OCI-LY7 (cell line): Measurements from ENCODE around the gene PAK1IP1. TPM values are rescaled to one million over a fixed set of nuclear protein-coding genes. Genes with fewer than 3 reads are reported as not detected.

Experiments used
- Bru-seq: library from RNA; stranded (reverse); fragments of 400-500 nt; gene quantifications from one replicate; lab custom pipeline; 2021; lab: Mats Ljungman, UMichigan
- BruChase-seq, 2 experiments: library from RNA; stranded (reverse); fragments of 400-500 nt; gene quantifications; one replicate each; lab custom pipeline; 2021; lab: Mats Ljungman, UMichigan
- BruUV-seq: library from RNA; stranded (reverse); fragments of 400-500 nt; replicated peaks from 2 replicates; lab custom pipeline; 2021; lab: Mats Ljungman, UMichigan
- CTCF ChIA-PET: fragments of 300-600 bp; sonication (Branson Sonifier 250); formaldehyde crosslinking; loops from one replicate; lab custom pipeline; 2022; ENCODE audit warnings: antibody characterized with exemption; ENCODE audit not compliant: unreplicated experiment; lab: Charles Lee
- POLR2A ChIA-PET: fragments of 300-600 bp; sonication (Branson Sonifier 250); formaldehyde crosslinking; loops from one replicate; lab custom pipeline; 2022; ENCODE audit warnings: antibody characterized with exemption; lab: Charles Lee
- DNase-seq: peaks from one replicate; pipeline ENCODE4 v3.0.0-alpha.2; 2015; ENCODE audit warnings: low spot score
- H2AFZ ChIP-seq: fragments of 200-600 bp; sonication (generic), shearing (Covaris generic); 2 replicates; pipeline ENCODE4 v1.6.1; 2014; ENCODE audit warnings: mild to moderate bottlenecking, antibody characterized with exemption, low read length, moderate library complexity
- H3K27ac ChIP-seq: fragments of 200-600 bp; sonication (generic); 2 replicates; pipeline ENCODE4 v1.5.1; 2014; ENCODE audit warnings: mixed run types, low read depth, mild to moderate bottlenecking, moderate library complexity, low read length, inconsistent platforms; ENCODE audit not compliant: poor library complexity, severe bottlenecking
- H3K36me3 ChIP-seq: fragments of 200-600 bp; sonication (generic); 2 replicates; pipeline ENCODE4 v1.6.1; 2014; ENCODE audit warnings: mild to moderate bottlenecking, antibody characterized with exemption, low read length, moderate library complexity, mixed read lengths; ENCODE audit not compliant: insufficient read depth
- H3K4me1 ChIP-seq: fragments of 200-600 bp; sonication (generic); 2 replicates; pipeline ENCODE4 v1.5.1; 2014; ENCODE audit warnings: mild to moderate bottlenecking, low read length; ENCODE audit not compliant: insufficient read depth, poor library complexity, severe bottlenecking
- H3K4me2 ChIP-seq: fragments of 200-600 bp; sonication (generic); 2 replicates; pipeline ENCODE4 v1.6.1; 2014; ENCODE audit warnings: mild to moderate bottlenecking, low read length
- H3K4me3 ChIP-seq: fragments of 200-600 bp; sonication (generic); 2 replicates; pipeline ENCODE4 v1.5.1; 2014; ENCODE audit warnings: mild to moderate bottlenecking, low read depth, low read length; ENCODE audit not compliant: poor library complexity, severe bottlenecking
- H3K79me2 ChIP-seq: fragments of 200-600 bp; sonication (generic); 2 replicates; pipeline ENCODE4 v1.6.1; 2016; ENCODE audit warnings: low read depth, mild to moderate bottlenecking, low read length, moderate library complexity, mixed read lengths; ENCODE audit not compliant: insufficient read depth
- H3K9me2 ChIP-seq: fragments of 200-600 bp; sonication (generic); 2 replicates; pipeline ENCODE4 v1.6.1; 2016; ENCODE audit warnings: mild to moderate bottlenecking, low read length, mixed read lengths; ENCODE audit not compliant: insufficient read depth
- H3K9me3 ChIP-seq: fragments of 200-600 bp; sonication (generic); 2 replicates; pipeline ENCODE4 v1.6.1; 2014; ENCODE audit warnings: mild to moderate bottlenecking, mixed run types, low read length, mixed read lengths
- H4K20me1 ChIP-seq: fragments of 200-600 bp; sonication (generic); 2 replicates; pipeline ENCODE4 v1.6.1; 2014; ENCODE audit warnings: mild to moderate bottlenecking, antibody characterized with exemption, low read length, moderate library complexity, mixed read lengths; ENCODE audit not compliant: insufficient read depth
- EZH2phosphoT487 ChIP-seq: fragments of 200-600 bp; sonication (generic); IDR thresholded peaks from 2 replicates; pipeline ENCODE4 v1.6.1; 2018; ENCODE audit warnings: low read depth, borderline replicate concordance, mild to moderate bottlenecking, mixed run types, antibody characterized with exemption, low read length, moderate library complexity, mixed read lengths
- intact Hi-C: fragments of 100-400 bp; cut with micrococcal nuclease; formaldehyde crosslinking; loops from one replicate; pipeline ENCODE4 v1.10.0; 2022; ENCODE audit not compliant: unreplicated experiment
- long read RNA-seq: library from polyadenylated mRNA; stranded (forward); transcript quantifications from one replicate; pipeline ENCODE4 v2.0.0, GENCODE V29; 2022
- total RNA-seq, 2 experiments: library from RNA; depleted of rRNA in 1 of 2; stranded (reverse); fragments of >200 nt in 1 of 2; shearing (Covaris generic) in 1 of 2; gene quantifications; 2 replicates each; pipeline ENCODE4 v1.2.3, GENCODE V29; 2014 to 2022
- TF ChIP-seq, protein P1 (sequence below): fragments of 200-600 bp; sonication (generic); conservative IDR thresholded peaks from 2 replicates; pipeline ENCODE4 v1.5.1; 2014; ENCODE audit warnings: mild to moderate bottlenecking, antibody characterized with exemption, low read length, moderate library complexity, mixed read lengths

PAK1IP1 gene, protein sequence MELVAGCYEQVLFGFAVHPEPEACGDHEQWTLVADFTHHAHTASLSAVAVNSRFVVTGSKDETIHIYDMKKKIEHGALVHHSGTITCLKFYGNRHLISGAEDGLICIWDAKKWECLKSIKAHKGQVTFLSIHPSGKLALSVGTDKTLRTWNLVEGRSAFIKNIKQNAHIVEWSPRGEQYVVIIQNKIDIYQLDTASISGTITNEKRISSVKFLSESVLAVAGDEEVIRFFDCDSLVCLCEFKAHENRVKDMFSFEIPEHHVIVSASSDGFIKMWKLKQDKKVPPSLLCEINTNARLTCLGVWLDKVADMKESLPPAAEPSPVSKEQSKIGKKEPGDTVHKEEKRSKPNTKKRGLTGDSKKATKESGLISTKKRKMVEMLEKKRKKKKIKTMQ
- total RNA-seq (2014; rRNA removed; shearing (Covaris generic)) (27.8 and 29.7 TPM in 2 replicates), total RNA-seq (2022) (20.3 and 21.8 TPM in 2 replicates), Bru-seq, nascent RNA (percentile 79 among the genes with signal in this experiment), BruChase-seq, experiment 1, labeled RNA remaining after a 6-hour chase (percentile 68 among the genes with signal in this experiment), BruChase-seq, experiment 2, labeled RNA remaining after a 2-hour chase (percentile 80 among the genes with signal in this experiment)
- long read RNA-seq, transcript PAK1IP1-201 (10 exons, 1,800 nt) = major isoform, 45 of 76 reads
- long read RNA-seq, partial matches to known transcripts = 15 of 76 reads
- long read RNA-seq, other reads (novel, unspliced or antisense) = 16 of 76 reads

DNA sequence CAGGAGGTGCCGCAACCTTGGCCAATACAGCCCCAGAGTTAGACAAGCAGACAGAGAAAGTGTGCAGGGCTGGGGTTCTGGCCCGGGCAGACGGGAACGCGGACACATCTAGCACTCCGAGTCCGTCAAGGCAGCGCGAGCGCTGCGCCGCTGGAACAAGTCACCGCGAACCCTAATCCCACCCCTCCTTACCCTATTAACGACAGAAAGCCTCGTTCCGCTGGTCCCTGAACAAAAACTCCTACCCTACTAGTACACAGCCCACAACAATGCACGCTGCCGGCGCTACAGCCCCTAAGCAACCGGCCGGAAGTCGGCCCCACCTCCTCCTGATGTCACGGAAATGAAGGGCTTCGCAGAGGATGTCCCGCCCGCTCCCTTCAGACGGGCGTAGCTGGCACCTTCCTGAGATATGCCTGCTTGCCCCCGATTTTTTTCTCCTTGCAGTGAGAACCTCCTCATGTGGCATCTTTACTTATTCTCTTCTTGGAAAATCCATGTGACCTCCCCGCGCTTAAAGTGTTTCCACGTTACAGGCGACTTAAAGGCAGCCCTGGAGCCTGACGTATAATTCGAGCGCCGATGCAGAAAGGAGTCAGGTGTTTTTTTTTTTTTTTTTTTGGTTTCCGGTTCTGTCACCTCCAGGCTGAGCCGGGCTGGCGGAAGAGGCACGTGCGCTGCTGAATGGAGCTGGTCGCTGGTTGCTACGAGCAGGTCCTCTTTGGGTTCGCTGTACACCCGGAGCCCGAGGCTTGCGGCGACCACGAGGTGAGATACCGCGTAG is at the start of gene PAK1IP1, which contains the start of gene C6orf52:
Gene PAK1IP1 (plus strand): TSS at position 671 of the 784 bp plus-strand sequence. CDS start 14 bp downstream, at position 685.
Gene C6orf52 (minus strand): TSS at position 315 of the 784 bp plus-strand sequence. CDS start 7,066 bp downstream, outside the sequence.
- no peaks in the 10 kb centered on the region for H4K20me1 ChIP-seq
- peak within 1 kb of the TSS; percentile 84 for H3K27ac ChIP-seq
- peak within 1 kb of the TSS; percentile 90 for H3K4me2 ChIP-seq
- peaks cover 15% of the 10 kb centered on the region for H3K4me1 ChIP-seq
- H2AFZ ChIP-seq = peak within 1 kb of the TSS; percentile 77
- BruUV-seq = TSS peak; percentile 93
- peaks cover 39% of the 10 kb centered on the region for H3K36me3 ChIP-seq
- peaks cover 50% of the 10 kb centered on the region for H3K79me2 ChIP-seq
- intact Hi-C loops = loop anchor here (1.0 to 2.0 kb wide), 5 partner anchors 29 to 184 kb away; partner anchors contain the start of genes MAK, TMEM14B and TMEM14C
- peaks cover 5% of the 10 kb centered on the region; the same call in 1 of the 2 replicates for H3K9me3 ChIP-seq
- H3K9me2 ChIP-seq = no peaks in the 10 kb centered on the region
- POLR2A ChIA-PET = interaction anchor here (0.6 to 2.5 kb wide), 17 partner anchors 13 to 1169 kb away, joined by 3 to 16 read pairs (median 4); partner anchors contain the start of genes TMEM14B and TMEM14C
- no peak for TF ChIP-seq EZH2phosphoT487
- TF ChIP-seq, protein P1, sequence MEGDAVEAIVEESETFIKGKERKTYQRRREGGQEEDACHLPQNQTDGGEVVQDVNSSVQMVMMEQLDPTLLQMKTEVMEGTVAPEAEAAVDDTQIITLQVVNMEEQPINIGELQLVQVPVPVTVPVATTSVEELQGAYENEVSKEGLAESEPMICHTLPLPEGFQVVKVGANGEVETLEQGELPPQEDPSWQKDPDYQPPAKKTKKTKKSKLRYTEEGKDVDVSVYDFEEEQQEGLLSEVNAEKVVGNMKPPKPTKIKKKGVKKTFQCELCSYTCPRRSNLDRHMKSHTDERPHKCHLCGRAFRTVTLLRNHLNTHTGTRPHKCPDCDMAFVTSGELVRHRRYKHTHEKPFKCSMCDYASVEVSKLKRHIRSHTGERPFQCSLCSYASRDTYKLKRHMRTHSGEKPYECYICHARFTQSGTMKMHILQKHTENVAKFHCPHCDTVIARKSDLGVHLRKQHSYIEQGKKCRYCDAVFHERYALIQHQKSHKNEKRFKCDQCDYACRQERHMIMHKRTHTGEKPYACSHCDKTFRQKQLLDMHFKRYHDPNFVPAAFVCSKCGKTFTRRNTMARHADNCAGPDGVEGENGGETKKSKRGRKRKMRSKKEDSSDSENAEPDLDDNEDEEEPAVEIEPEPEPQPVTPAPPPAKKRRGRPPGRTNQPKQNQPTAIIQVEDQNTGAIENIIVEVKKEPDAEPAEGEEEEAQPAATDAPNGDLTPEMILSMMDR = no peak
- CTCF ChIA-PET = interaction anchor here (0.6 to 0.7 kb wide), 2 partner anchors 50 to 284 kb away, joined by 3 to 4 read pairs; no protein-coding TSS in a partner anchor
- H3K4me3 ChIP-seq = peak within 1 kb of the TSS; percentile 92
- peak; percentile 97 for DNase-seq

DNA sequence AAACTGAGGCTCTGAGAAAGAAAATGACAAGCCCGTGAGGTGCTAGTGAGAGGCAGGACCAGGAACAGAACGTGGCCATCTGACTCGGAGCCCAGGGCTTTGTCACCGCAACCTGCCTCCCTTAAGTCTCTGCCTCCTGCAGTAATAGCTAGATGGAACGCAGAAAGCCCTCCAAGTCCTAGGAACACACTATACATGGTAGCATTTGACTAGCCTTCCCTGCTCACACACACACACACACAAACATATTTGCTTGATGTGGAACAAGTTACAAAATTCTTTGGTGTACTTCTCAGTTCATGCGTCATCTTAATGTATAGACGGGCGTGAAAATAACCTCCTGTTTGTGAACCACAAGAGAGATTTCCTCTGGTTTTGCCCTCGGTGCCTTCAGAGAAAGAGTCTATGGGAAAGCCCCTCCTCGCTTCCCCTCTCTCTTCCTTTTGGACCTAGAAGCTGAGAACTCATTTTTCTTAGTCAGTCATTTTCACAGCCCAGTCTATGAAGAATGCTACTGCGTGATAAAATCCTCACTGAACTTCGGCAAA is 39.2 kb upstream of the PAK1IP1 start:
- CTCF ChIA-PET = no interaction called here
- TF ChIP-seq EZH2phosphoT487 = no peak
- TF ChIP-seq, protein P1 = no peak
- POLR2A ChIA-PET = interaction anchor here (0.6 to 0.7 kb wide), 2 partner anchors 8 to 24 kb away, joined by 4 to 5 read pairs; no protein-coding TSS in a partner anchor
- Histone ChIP-seq H3K27ac (no peak overlapping the region), H3K4me1 (no peaks in the 10 kb centered on the region), H3K4me3 (no peak overlapping the region), H3K4me2 (no peak overlapping the region), H3K9me2 (no peaks in the 10 kb centered on the region), H3K36me3 (no peaks in the 10 kb centered on the region), H3K9me3 (no peaks in the 10 kb centered on the region), H4K20me1 (no peaks in the 10 kb centered on the region), H3K79me2 (no peaks in the 10 kb centered on the region), H2AFZ (no peak overlapping the region)
- no peak for DNase-seq
- no TSS peak for BruUV-seq
- intact Hi-C loops = no loop called here
